HepG2 (cell line): ENCODE measurements around the gene ATP6V1F. TPM values are rescaled to one million over a fixed set of nuclear protein-coding genes. Genes with fewer than 3 reads are reported as not detected.

ENCODE experiments used
- ATAD3A ChIP-seq: sonication (generic); formaldehyde crosslinking; IDR thresholded peaks from 2 replicates; pipeline ENCODE4 v1.4.0; 2020; ENCODE audit warnings: missing genetic modification reagents
- GZF1 ChIP-seq: sonication (generic); formaldehyde crosslinking; IDR thresholded peaks from 2 replicates; pipeline ENCODE4 v1.5.1; 2020; ENCODE audit warnings: mild to moderate bottlenecking, missing genetic modification reagents
- IRF2 ChIP-seq: IDR thresholded peaks from 2 replicates; pipeline ENCODE4 v1.6.1; 2018; ENCODE audit warnings: missing genetic modification reagents, missing compliant biosample characterization
- KMT2B ChIP-seq: IDR thresholded peaks from 2 replicates; pipeline ENCODE4 v1.6.1; 2016; ENCODE audit warnings: missing genetic modification reagents, missing compliant biosample characterization
- MBD4 ChIP-seq: IDR thresholded peaks from 2 replicates; pipeline ENCODE4 v1.6.1; 2012; ENCODE audit warnings: low read length, inconsistent platforms, borderline replicate concordance
- MBNL3 ChIP-seq: fragments of 250-450 bp; sonication (Bioruptor Pico); conservative IDR thresholded peaks from 2 replicates; pipeline ENCODE4 v1.8.0; 2022; ENCODE audit warnings: mild to moderate bottlenecking, inconsistent platforms
- PLRG1 ChIP-seq: fragments of 450-650 bp; conservative IDR thresholded peaks from 2 replicates; pipeline ENCODE4 v1.6.1; 2016
- SCMH1 ChIP-seq: sonication (generic); formaldehyde crosslinking; IDR thresholded peaks from 2 replicates; pipeline ENCODE4 v1.9.0; 2021; ENCODE audit warnings: missing genetic modification reagents, mild to moderate bottlenecking, borderline replicate concordance
- ZFP36L2 ChIP-seq: sonication (generic); formaldehyde crosslinking; IDR thresholded peaks from 2 replicates; pipeline ENCODE4 v1.4.0; 2020; ENCODE audit warnings: missing genetic modification reagents
- ZNF468 ChIP-seq: sonication (generic); formaldehyde crosslinking; IDR thresholded peaks from 2 replicates; pipeline ENCODE4 v1.8.0; 2022; ENCODE audit warnings: mild to moderate bottlenecking, moderate library complexity, missing genetic modification reagents
- ZNF570 ChIP-seq: sonication (generic); formaldehyde crosslinking; IDR thresholded peaks from 2 replicates; pipeline ENCODE4 v1.4.0; 2020; ENCODE audit warnings: mild to moderate bottlenecking, missing genetic modification reagents, borderline replicate concordance
- ZNF646 ChIP-seq: sonication (generic); formaldehyde crosslinking; IDR thresholded peaks from 2 replicates; pipeline ENCODE4 v1.9.0; 2021; ENCODE audit warnings: mild to moderate bottlenecking, missing genetic modification reagents
- ZNF776 ChIP-seq: sonication (generic); formaldehyde crosslinking; IDR thresholded peaks from 2 replicates; pipeline ENCODE4 v1.4.0; 2020; ENCODE audit warnings: mild to moderate bottlenecking, missing genetic modification reagents
- polyA plus RNA-seq, 8 experiments: library from polyadenylated mRNA; depleted of rRNA in 3 of 8; stranded (reverse) in 7 of 8; unstranded in 1 of 8; fragments of >200 nt; fragmentation: Illumina TruSeq in 4 of 8; extraction: Trizol in 4 of 8; gene quantifications; 2 replicates each; pipeline versions ENCODE4 v1.2.1 to v1.2.3, GENCODE V29; 2011 to 2016; ENCODE audit warnings: low read depth in 4 of 8, missing spikeins in 1 of 8, mixed read lengths in 1 of 8; ENCODE audit not compliant: insufficient read depth in 1 of 8
- total RNA-seq, 5 experiments: library from RNA; depleted of rRNA; stranded (reverse); fragments of >200 nt; fragmentation: Illumina TruSeq; extraction: Trizol; gene quantifications; 2 replicates each; pipeline ENCODE4 v1.2.3, GENCODE V29; 2016; ENCODE audit warnings: low read depth in 1 of 5
- TF ChIP-seq, protein P1 (sequence below): sonication (generic); formaldehyde crosslinking; IDR thresholded peaks from 2 replicates; pipeline ENCODE4 v1.4.0; 2020; ENCODE audit warnings: missing genetic modification reagents
- TF ChIP-seq, protein P2 (sequence below): sonication (generic); formaldehyde crosslinking; IDR thresholded peaks from 2 replicates; pipeline ENCODE4 v1.8.1; 2023; ENCODE audit warnings: mild to moderate bottlenecking, inconsistent platforms, moderate library complexity, missing genetic modification reagents, borderline replicate concordance
- TF ChIP-seq, protein P3 (sequence below): IDR thresholded peaks from 2 replicates; pipeline ENCODE4 v1.6.1; 2018; ENCODE audit warnings: missing genetic modification reagents
- TF ChIP-seq, protein P4 (sequence below): sonication (generic); formaldehyde crosslinking; IDR thresholded peaks from 2 replicates; pipeline ENCODE4 v1.8.0; 2022; ENCODE audit warnings: missing genetic modification reagents, mild to moderate bottlenecking, moderate library complexity, borderline replicate concordance

Gene ATP6V1F
- total and polyA plus RNA-seq, 2 of the 13 experiments (the other 11 are each of a cell fraction or from before 2014, with no cell fraction given) = 87.2 to 132 TPM

DNA sequence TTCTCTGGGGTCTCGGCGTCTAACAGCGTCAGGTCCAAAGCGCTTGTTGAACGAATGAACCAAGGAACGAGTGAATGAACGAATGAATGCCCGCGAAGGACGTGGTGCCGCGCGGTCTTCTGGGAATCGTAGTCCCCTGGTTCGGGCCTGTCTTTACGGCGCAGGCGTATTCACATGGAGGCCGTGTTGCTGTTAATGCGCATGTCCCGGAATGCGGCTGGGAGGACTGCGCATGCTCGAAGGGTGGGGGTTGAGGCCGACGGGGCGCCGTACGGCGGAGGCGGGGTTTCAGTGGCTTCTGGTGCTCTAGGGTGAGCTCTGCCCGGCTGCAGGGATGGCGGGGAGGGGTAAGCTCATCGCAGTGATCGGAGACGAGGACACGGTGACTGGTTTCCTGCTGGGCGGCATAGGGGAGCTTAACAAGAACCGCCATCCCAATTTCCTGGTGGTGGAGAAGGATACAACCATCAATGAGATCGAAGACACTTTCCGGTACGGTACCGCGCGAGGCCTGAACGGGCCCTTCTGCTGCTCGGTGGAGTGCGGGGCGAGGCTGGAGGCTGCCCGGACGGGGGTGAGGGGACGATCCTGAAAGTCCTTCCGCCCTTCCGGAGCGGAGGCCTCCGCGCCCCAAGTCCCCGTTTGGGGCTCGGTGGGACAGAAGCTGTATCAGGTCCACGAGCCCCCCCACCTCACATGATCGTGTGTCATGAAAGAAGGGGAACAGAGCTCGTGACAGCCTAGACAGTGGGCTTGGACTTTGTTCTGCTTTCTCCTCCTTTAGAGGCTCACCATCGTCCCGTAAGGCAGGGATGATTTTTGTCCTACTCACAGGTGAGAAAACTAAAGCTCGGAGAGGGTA, at the start of gene ATP6V1F (continued):
- no peak for TF ChIP-seq ZNF646 (CRISPR knock-in tag)
- TF ChIP-seq ZFP36L2 (CRISPR knock-in tag) = no peak
- no peak for TF ChIP-seq ATAD3A
- TF ChIP-seq, protein P1, sequence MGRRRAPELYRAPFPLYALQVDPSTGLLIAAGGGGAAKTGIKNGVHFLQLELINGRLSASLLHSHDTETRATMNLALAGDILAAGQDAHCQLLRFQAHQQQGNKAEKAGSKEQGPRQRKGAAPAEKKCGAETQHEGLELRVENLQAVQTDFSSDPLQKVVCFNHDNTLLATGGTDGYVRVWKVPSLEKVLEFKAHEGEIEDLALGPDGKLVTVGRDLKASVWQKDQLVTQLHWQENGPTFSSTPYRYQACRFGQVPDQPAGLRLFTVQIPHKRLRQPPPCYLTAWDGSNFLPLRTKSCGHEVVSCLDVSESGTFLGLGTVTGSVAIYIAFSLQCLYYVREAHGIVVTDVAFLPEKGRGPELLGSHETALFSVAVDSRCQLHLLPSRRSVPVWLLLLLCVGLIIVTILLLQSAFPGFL = no peak
- TF ChIP-seq IRF2 (CRISPR knock-in tag) = 0 out of 2 replicates have a peak, but pooled peaks have one; percentile 51
- TF ChIP-seq ZNF570 (CRISPR knock-in tag) = no peak
- TF ChIP-seq, protein P2, sequence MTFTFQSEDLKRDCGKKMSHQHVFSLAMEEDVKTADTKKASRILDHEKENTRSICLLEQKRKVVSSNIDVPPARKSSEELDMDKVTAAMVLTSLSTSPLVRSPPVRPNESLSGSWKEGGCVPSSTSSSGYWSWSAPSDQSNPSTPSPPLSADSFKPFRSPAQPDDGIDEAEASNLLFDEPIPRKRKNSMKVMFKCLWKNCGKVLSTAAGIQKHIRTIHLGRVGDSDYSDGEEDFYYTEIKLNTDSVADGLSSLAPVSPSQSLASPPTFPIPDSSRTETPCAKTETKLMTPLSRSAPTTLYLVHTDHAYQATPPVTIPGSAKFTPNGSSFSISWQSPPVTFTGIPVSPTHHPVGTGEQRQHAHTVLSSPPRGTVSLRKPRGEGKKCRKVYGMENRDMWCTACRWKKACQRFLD (CRISPR knock-in tag) = 0 out of 2 replicates have a peak, but pooled peaks have one; percentile 53
- TF ChIP-seq PLRG1 = no peak
- TF ChIP-seq, protein P3, sequence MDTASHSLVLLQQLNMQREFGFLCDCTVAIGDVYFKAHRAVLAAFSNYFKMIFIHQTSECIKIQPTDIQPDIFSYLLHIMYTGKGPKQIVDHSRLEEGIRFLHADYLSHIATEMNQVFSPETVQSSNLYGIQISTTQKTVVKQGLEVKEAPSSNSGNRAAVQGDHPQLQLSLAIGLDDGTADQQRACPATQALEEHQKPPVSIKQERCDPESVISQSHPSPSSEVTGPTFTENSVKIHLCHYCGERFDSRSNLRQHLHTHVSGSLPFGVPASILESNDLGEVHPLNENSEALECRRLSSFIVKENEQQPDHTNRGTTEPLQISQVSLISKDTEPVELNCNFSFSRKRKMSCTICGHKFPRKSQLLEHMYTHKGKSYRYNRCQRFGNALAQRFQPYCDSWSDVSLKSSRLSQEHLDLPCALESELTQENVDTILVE (CRISPR knock-in tag) = peak; percentile 21; the same call in 1 of the 2 replicates
- no peak for TF ChIP-seq GZF1 (CRISPR knock-in tag)
- TF ChIP-seq, protein P4, sequence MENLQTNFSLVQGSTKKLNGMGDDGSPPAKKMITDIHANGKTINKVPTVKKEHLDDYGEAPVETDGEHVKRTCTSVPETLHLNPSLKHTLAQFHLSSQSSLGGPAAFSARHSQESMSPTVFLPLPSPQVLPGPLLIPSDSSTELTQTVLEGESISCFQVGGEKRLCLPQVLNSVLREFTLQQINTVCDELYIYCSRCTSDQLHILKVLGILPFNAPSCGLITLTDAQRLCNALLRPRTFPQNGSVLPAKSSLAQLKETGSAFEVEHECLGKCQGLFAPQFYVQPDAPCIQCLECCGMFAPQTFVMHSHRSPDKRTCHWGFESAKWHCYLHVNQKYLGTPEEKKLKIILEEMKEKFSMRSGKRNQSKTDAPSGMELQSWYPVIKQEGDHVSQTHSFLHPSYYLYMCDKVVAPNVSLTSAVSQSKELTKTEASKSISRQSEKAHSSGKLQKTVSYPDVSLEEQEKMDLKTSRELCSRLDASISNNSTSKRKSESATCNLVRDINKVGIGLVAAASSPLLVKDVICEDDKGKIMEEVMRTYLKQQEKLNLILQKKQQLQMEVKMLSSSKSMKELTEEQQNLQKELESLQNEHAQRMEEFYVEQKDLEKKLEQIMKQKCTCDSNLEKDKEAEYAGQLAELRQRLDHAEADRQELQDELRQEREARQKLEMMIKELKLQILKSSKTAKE (CRISPR knock-in tag) = no peak
- TF ChIP-seq KMT2B = 0 out of 2 replicates have a peak, but pooled peaks have one; percentile 29
- TF ChIP-seq MBD4 = no peak
- no peak for TF ChIP-seq MBNL3
- no peak for TF ChIP-seq ZNF776 (CRISPR knock-in tag)
- TF ChIP-seq SCMH1 (CRISPR knock-in tag) = no peak
- no peak for TF ChIP-seq ZNF468
